ENCODE measurements around the gene HNRNPAB. TPM values are rescaled to one million over a fixed set of nuclear protein-coding genes. Genes with fewer than 3 reads are reported as not detected.

Gene HNRNPAB
- total and polyA plus RNA-seq, 9 of the 15 experiments (the other 6 are each of a cell fraction or from before 2014, with no cell fraction given), result 34.6 to 425 (median 236) TPM

DNA sequence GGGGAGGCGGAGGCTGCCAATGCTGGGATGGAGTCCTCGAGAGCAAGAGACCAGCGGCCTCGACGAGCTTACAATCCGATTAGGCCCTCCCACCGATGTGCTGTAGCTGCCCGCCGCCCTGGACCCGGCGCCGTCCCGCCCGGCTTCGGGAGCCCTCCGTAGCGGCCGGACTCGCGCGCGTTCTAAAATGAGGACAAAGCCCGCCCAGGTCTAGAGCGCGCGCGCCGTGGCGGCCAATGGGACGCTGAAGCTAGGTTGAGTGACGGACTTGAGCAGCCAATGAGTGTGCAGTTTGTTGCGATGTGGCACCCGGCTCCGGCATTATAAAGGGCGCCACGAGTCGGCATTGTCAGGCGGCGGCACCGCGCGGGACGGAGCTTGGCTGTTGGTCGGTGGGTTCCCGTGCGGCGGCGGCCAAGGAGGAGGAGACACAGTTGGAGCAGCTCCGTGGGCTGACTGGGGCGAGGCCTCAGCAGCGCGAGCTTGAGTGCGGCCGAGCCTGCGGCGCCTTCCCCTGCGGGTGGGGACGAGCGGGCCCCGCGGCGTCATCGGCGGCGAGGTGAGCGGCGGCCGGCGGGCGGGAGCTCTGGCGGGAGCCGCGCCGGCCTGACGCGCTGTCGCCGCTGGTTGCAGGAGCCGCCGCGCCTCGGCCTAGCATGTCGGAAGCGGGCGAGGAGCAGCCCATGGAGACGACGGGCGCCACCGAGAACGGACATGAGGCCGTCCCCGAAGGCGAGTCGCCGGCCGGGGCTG, at the start of gene HNRNPAB (continued):
- 0 out of 2 replicates have a peak, but pooled peaks have one; percentile 9 for TF ChIP-seq MAFG (tag; conservative IDR thresholded peaks at IDR 0.05)
- peak; percentile 86 to 94; a peak in 3 of 4 replicates for TF ChIP-seq SIN3A (IDR thresholded peaks at IDR 0.05; ENCODE audit: borderline replicate concordance in 2 of 2, control insufficient read depth in 1 of 2, low read depth in 2 of 2, low read length in 2 of 2)
- 0 out of 2 replicates have a peak, but pooled peaks have one; percentile 12 for TF ChIP-seq TCF3 (CRISPR knock-in tag; IDR thresholded peaks at IDR 0.05)
- TF ChIP-seq, protein P1, sequence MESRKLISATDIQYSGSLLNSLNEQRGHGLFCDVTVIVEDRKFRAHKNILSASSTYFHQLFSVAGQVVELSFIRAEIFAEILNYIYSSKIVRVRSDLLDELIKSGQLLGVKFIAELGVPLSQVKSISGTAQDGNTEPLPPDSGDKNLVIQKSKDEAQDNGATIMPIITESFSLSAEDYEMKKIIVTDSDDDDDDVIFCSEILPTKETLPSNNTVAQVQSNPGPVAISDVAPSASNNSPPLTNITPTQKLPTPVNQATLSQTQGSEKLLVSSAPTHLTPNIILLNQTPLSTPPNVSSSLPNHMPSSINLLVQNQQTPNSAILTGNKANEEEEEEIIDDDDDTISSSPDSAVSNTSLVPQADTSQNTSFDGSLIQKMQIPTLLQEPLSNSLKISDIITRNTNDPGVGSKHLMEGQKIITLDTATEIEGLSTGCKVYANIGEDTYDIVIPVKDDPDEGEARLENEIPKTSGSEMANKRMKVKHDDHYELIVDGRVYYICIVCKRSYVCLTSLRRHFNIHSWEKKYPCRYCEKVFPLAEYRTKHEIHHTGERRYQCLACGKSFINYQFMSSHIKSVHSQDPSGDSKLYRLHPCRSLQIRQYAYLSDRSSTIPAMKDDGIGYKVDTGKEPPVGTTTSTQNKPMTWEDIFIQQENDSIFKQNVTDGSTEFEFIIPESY (CRISPR knock-in tag; IDR thresholded peaks at IDR 0.05), result peak; percentile 36; the same call in 1 of the 2 replicates
- TF ChIP-seq SMAD4 (CRISPR knock-in tag; conservative IDR thresholded peaks at IDR 0.05), result peak; percentile 71
- peak; percentile 84 for TF ChIP-seq L3MBTL2 (IDR thresholded peaks at IDR 0.05)
- TF ChIP-seq, protein P2, sequence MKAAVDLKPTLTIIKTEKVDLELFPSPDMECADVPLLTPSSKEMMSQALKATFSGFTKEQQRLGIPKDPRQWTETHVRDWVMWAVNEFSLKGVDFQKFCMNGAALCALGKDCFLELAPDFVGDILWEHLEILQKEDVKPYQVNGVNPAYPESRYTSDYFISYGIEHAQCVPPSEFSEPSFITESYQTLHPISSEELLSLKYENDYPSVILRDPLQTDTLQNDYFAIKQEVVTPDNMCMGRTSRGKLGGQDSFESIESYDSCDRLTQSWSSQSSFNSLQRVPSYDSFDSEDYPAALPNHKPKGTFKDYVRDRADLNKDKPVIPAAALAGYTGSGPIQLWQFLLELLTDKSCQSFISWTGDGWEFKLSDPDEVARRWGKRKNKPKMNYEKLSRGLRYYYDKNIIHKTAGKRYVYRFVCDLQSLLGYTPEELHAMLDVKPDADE (conservative IDR thresholded peaks at IDR 0.05; ENCODE audit: control insufficient read depth, low read depth, low read length), result peak; percentile 90
- no peak for TF ChIP-seq DACH1 (IDR thresholded peaks at IDR 0.05; ENCODE audit: partially characterized antibody)
- TF ChIP-seq ARHGAP35 (IDR thresholded peaks at IDR 0.05; ENCODE audit: partially characterized antibody), result no peak
- TF ChIP-seq, protein P3, sequence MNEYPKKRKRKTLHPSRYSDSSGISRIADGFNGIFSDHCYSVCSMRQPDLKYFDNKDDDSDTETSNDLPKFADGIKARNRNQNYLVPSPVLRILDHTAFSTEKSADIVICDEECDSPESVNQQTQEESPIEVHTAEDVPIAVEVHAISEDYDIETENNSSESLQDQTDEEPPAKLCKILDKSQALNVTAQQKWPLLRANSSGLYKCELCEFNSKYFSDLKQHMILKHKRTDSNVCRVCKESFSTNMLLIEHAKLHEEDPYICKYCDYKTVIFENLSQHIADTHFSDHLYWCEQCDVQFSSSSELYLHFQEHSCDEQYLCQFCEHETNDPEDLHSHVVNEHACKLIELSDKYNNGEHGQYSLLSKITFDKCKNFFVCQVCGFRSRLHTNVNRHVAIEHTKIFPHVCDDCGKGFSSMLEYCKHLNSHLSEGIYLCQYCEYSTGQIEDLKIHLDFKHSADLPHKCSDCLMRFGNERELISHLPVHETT (CRISPR knock-in tag; conservative IDR thresholded peaks at IDR 0.05 in 1 of 2, IDR thresholded peaks at IDR 0.05 in 1 of 2), result no peak; a peak in 1 of 4 replicates
- TF ChIP-seq NFE2L1 (tag; IDR thresholded peaks at IDR 0.05; ENCODE audit: borderline replicate concordance, low read depth), result no peak
- TF ChIP-seq, protein P4, sequence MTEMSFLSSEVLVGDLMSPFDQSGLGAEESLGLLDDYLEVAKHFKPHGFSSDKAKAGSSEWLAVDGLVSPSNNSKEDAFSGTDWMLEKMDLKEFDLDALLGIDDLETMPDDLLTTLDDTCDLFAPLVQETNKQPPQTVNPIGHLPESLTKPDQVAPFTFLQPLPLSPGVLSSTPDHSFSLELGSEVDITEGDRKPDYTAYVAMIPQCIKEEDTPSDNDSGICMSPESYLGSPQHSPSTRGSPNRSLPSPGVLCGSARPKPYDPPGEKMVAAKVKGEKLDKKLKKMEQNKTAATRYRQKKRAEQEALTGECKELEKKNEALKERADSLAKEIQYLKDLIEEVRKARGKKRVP (CRISPR knock-in tag; IDR thresholded peaks at IDR 0.05), result peak; percentile 44; the same call in 1 of the 2 replicates
- TF ChIP-seq, protein P5, sequence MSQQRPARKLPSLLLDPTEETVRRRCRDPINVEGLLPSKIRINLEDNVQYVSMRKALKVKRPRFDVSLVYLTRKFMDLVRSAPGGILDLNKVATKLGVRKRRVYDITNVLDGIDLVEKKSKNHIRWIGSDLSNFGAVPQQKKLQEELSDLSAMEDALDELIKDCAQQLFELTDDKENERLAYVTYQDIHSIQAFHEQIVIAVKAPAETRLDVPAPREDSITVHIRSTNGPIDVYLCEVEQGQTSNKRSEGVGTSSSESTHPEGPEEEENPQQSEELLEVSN (IDR thresholded peaks at IDR 0.05; ENCODE audit: borderline replicate concordance in 1 of 2, extremely low read depth in 1 of 2, insufficient read depth in 1 of 2, insufficient read length in 1 of 2, low read depth in 1 of 2, low read length in 1 of 2, poor library complexity in 1 of 2, severe bottlenecking in 1 of 2), result peak; percentile 69 to 77
- no peak for TF ChIP-seq BCOR (IDR thresholded peaks at IDR 0.05)
- peak; percentile 16 to 62; a peak in 3 of 4 replicates for TF ChIP-seq FOXK2 (conservative IDR thresholded peaks at IDR 0.05 in 1 of 2, IDR thresholded peaks at IDR 0.05 in 1 of 2; ENCODE audit: low read depth in 2 of 2)
- TF ChIP-seq NR2F6 (CRISPR knock-in tag; IDR thresholded peaks at IDR 0.05), result no peak
- no peak for TF ChIP-seq ETV6 (IDR thresholded peaks at IDR 0.05; ENCODE audit: borderline replicate concordance in 1 of 2, low read depth in 2 of 2, low read length in 1 of 2)
- TF ChIP-seq ETV6 (CRISPR knock-in tag; IDR thresholded peaks at IDR 0.05; ENCODE audit: borderline replicate concordance), result 0 out of 2 replicates have a peak, but pooled peaks have one; percentile 56
- TF ChIP-seq ZNF282 (CRISPR knock-in tag; IDR thresholded peaks at IDR 0.05), result no peak

Measured in K562 (cell line).